ENCODE data around the gene PRR15.

PRR15 gene

DNA sequence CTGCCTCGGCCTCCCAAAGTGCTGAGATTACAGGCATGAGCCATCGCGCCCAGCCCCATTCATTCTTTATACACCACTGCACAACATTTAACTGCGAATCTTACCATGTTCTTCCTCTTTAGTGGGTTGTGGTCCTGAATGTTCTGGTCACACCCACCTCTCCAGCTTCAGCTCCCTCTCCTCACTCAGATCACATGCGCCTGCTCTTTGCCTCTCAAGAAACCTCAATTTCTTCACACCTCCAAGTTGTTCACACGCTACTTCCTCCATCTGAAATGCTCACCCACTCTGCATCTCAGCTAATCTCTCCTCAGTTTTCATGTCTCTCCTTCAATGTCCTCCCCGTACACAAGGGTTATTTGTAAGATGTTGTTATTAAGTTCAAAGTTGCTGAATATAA lies 2.4 kb upstream of the PRR15 start:
- no peak overlapping the region for H3K4me3 ChIP-seq (ENCODE audit: low read length)
- TF ChIP-seq CTCF (conservative IDR thresholded peaks at IDR 0.05; ENCODE audit: low read length) = no peak
- no peak for DNase-seq (ENCODE audit: low read depth)

GRCh38 chr7:29562307-29562706 lies 1.3 kb upstream of the PRR15 start:
- no peak for TF ChIP-seq CTCF (conservative IDR thresholded peaks at IDR 0.05; ENCODE audit: low read length)
- DNase-seq (ENCODE audit: low read depth) = no peak
- H3K4me3 ChIP-seq (ENCODE audit: low read length) = no peak overlapping the region

DNA sequence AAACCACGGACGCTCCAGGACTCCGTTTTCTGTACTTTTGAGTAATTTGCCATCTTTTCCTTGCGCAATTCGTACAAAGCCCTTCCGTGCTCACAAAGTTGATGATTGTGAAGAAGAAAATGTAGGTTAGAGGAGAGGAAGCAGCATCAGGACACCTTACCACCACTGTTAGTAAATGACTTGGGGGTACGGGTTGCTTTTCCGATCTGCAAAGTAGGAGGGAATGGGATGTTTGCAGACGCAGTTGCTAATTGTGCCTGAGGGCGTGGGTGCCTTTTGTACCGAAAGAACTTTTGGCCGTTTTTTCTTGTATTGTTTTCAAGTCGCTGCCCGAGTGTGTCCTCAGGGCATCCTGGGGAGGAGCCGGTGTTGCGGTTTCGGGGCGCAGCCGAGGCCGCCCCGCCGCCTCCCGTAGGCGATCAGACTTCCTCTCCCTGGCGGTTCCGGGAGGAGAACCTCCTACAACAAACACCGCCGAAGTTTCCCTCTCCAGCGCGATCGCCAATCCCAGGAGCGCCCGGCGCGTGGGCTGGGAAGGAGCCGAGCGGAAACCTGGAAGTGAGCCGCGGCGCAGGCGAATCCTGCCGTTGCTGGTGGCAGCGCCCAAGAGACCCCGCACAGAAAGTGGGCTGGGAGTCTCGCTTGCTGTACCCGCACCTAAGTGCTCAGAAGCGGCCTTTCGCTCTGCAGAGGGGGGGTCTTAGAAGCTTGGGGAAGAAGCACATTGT lies 1.0 kb downstream of the PRR15 start:
- peak overlapping the region; percentile 65 for H3K4me3 ChIP-seq (ENCODE audit: low read length)
- DNase-seq (ENCODE audit: low read depth) = peak; percentile 45
- TF ChIP-seq CTCF (conservative IDR thresholded peaks at IDR 0.05; ENCODE audit: low read length) = no peak

DNA sequence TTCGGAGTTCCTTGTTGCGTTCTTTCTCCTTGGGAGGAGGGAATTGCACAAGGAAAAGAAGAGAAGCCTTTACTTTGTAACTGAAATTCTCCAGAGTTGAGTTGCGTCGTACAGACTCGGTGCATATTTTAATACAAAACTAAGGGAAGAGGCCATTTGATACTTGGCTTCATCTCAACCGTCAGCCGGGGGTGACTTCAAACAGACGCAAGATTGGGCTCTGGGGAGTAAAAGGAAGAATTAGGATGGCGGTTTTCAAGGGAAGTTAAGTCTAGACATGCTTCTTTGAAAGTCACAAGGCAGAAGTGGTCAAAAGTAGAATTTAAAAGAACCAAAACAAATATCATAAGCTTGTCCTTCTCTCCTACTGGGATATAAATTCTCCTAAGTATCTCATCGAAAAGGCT lies 1.6 kb downstream of the PRR15 start:
- DNase-seq (ENCODE audit: low read depth) = peak; percentile 22
- H3K4me3 ChIP-seq (ENCODE audit: low read length) = peak overlapping the region; percentile 65
- no peak for TF ChIP-seq CTCF (conservative IDR thresholded peaks at IDR 0.05; ENCODE audit: low read length)

GRCh38 chr7:29565634-29565981 lies 2.0 kb downstream of the PRR15 start:
- no peak for TF ChIP-seq CTCF (conservative IDR thresholded peaks at IDR 0.05; ENCODE audit: low read length)
- H3K4me3 ChIP-seq (ENCODE audit: low read length) = peak overlapping the region; percentile 65; the same call in 1 of the 2 replicates
- DNase-seq (ENCODE audit: low read depth) = no peak

- no peak for DNase-seq (ENCODE audit: low read depth)
- no peak for TF ChIP-seq CTCF (conservative IDR thresholded peaks at IDR 0.05; ENCODE audit: low read length)
Measured at GRCh38 chr7:29565982-29566746, 2.5 kb downstream of the PRR15 start.

GRCh38 chr7:29567174-29567573 lies 3.5 kb downstream of the PRR15 start:
- DNase-seq (ENCODE audit: low read depth) = no peak
- no peak overlapping the region for H3K4me3 ChIP-seq (ENCODE audit: low read length)
- no peak for TF ChIP-seq CTCF (conservative IDR thresholded peaks at IDR 0.05; ENCODE audit: low read length)

More at GRCh38 chr7:29565982-29566746, 2.5 kb downstream of the PRR15 start:
- H3K4me3 ChIP-seq (ENCODE audit: low read length) = peak overlapping the region; percentile 51
